ENCODE measurements around the gene ASPSCR1.

Gene ASPSCR1

DNA sequence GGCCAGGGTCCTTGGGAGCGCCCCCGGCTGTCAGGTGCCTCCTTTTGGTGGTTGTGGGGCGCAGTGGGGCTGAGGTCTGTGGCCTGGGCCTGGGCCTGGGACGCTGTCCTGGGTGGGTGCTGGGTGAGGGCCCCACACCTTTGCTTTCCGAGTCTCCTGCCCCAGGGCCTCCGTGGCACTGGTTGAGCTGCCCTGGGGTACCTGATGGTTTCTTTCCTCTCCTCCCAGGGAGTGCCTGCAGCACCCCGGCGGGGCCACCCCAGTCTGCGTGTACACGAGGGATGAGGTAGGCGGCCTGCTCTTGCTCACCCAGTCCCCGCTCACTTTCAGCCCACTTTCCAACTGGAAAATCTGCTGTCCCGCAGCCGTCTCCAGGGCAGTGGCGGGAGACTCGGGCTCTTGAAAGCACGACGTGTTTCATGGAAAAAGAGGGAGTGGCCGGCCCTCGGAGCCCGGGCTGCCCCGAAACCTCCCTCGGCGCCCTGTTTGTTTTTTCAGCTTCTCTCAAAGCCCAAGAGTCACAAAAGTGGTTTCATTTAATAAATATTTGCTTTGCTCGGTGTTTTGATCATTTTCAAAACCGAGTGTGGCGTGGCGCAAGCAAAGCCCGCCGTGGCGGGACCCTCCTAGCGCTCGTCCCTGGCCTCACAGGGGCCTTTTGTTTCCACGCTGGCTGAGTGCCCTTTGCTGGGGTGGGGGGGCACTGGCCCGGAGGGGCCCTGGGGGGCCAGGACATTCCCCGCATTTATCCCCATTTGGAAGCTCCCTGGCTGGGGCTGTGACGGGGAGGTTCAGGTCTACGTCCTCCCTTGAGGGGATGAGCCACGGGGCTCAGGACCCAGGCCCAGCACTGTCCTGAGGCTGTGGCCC lies 17.4 kb downstream of the ASPSCR1 start:
- H3K4me3 ChIP-seq (ENCODE audit: low read depth, low read length): no peak overlapping the region
- DNase-seq (ENCODE audit: low read depth): no peak

GRCh38 chr17:81995463-81996231 lies 18.2 kb downstream of the ASPSCR1 start:
- no peak overlapping the region for H3K4me3 ChIP-seq (ENCODE audit: low read depth, low read length)
- no peak for DNase-seq (ENCODE audit: low read depth)
- TF ChIP-seq MAX (IDR thresholded peaks at IDR 0.05; ENCODE audit: low read depth, low read length): no peak
- no peak for TF ChIP-seq POLR2A (IDR thresholded peaks at IDR 0.05; ENCODE audit: extremely low read depth, insufficient read length)
- TF ChIP-seq, protein P1, sequence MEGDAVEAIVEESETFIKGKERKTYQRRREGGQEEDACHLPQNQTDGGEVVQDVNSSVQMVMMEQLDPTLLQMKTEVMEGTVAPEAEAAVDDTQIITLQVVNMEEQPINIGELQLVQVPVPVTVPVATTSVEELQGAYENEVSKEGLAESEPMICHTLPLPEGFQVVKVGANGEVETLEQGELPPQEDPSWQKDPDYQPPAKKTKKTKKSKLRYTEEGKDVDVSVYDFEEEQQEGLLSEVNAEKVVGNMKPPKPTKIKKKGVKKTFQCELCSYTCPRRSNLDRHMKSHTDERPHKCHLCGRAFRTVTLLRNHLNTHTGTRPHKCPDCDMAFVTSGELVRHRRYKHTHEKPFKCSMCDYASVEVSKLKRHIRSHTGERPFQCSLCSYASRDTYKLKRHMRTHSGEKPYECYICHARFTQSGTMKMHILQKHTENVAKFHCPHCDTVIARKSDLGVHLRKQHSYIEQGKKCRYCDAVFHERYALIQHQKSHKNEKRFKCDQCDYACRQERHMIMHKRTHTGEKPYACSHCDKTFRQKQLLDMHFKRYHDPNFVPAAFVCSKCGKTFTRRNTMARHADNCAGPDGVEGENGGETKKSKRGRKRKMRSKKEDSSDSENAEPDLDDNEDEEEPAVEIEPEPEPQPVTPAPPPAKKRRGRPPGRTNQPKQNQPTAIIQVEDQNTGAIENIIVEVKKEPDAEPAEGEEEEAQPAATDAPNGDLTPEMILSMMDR (IDR thresholded peaks at IDR 0.05; ENCODE audit: low read depth, low read length): no peak

More for the DNA sequence above, 17.4 kb downstream of the ASPSCR1 start:
- TF ChIP-seq POLR2A (IDR thresholded peaks at IDR 0.05; ENCODE audit: extremely low read depth, insufficient read length): no peak
- no peak for TF ChIP-seq MYC (IDR thresholded peaks at IDR 0.05; ENCODE audit: low read depth, low read length)
- TF ChIP-seq MAX (IDR thresholded peaks at IDR 0.05; ENCODE audit: low read depth, low read length): no peak
- TF ChIP-seq, protein P1 (IDR thresholded peaks at IDR 0.05; ENCODE audit: low read depth, low read length): no peak

DNA sequence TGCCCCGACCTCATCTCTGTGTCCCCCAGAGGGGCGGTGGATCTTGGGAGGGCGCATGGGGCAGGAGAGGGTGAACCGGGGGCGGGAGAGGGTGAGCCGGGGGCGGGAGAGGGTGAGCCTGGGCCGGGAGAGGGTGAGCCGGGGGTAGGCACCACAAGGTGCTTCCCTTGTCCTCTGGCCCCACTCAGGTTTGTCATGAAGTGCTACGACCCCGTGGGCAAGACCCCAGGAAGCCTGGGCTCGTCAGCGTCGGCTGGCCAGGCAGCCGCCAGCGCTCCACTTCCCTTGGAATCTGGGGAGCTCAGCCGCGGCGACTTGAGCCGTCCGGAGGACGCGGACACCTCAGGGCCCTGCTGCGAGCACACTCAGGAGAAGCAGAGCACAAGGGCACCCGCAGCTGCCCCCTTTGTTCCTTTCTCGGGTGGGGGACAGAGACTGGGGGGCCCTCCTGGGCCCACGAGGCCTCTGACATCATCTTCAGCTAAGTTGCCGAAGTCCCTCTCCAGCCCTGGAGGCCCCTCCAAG lies 18.9 kb downstream of the ASPSCR1 start:
- no peak for TF ChIP-seq MAX (IDR thresholded peaks at IDR 0.05; ENCODE audit: low read depth, low read length)
- TF ChIP-seq, protein P1 (IDR thresholded peaks at IDR 0.05; ENCODE audit: low read depth, low read length): no peak
- H3K4me3 ChIP-seq (ENCODE audit: low read depth, low read length): no peak overlapping the region
- DNase-seq (ENCODE audit: low read depth): no peak

DNA sequence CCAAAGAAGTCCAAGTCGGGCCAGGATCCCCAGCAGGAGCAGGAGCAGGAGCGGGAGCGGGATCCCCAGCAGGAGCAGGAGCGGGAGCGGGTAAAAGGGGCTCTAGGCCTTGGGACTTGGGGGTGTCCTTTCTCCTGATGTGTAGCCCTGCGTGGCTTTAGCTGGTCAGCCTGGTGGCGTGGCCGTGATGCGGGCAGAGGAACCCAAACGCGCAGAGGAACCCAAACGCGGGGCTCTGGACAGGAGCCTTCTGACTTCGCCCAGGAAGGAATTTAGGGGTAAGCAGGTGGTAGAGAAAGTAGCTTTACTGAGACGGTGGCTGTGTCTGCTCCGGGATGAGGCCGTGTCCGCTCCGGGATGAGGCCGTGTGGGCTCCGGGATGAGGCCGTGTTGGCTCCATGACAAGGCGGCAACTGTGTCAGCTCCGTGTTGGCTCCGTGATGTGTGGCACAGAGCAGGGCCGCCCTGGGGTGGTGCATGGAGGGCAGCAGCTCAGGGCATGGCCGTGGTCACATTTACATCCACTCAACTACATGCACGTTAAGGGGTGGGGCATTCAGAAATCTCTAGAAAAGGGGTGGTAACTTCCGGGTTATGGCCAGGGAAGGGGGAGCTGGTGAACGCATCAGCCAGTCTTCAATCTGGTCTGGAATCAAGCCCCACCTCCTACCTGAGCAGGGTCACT lies 19.5 kb downstream of the ASPSCR1 start:
- TF ChIP-seq MAX (IDR thresholded peaks at IDR 0.05; ENCODE audit: low read depth, low read length) (no peak), POLR2A (IDR thresholded peaks at IDR 0.05; ENCODE audit: extremely low read depth, insufficient read length) (no peak), MYC (IDR thresholded peaks at IDR 0.05; ENCODE audit: low read depth, low read length) (no peak)
- TF ChIP-seq, protein P1 (IDR thresholded peaks at IDR 0.05; ENCODE audit: low read depth, low read length): no peak
- no peak overlapping the region for H3K4me3 ChIP-seq (ENCODE audit: low read depth, low read length)
- DNase-seq (ENCODE audit: low read depth): no peak

DNA sequence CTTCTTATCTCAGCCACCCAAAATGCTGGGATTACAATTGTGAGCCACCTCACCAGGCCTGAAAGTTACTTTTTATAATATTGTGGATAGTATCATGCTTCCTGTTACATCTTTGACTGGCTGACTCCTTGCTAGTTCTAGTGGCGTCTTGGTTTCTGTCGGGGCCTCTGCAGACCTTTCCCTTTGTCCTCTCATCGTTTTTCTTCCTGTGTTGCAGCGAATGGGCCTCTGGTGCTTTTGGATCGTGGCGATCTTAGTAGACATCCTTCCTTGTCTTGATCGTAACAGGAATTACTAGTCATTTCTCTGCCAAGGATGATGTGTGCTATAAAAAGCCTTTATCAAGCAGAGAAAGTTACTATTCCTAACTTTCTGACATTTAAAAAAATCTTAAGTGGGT lies 20.8 kb downstream of the ASPSCR1 start:
- TF ChIP-seq POLR2A (IDR thresholded peaks at IDR 0.05; ENCODE audit: extremely low read depth, insufficient read length): no peak
- TF ChIP-seq, protein P1 (IDR thresholded peaks at IDR 0.05; ENCODE audit: low read depth, low read length): no peak
- TF ChIP-seq MAX (IDR thresholded peaks at IDR 0.05; ENCODE audit: low read depth, low read length): no peak
- no peak for TF ChIP-seq MYC (IDR thresholded peaks at IDR 0.05; ENCODE audit: low read depth, low read length)
- DNase-seq (ENCODE audit: low read depth): no peak
- no peak overlapping the region for H3K4me3 ChIP-seq (ENCODE audit: low read depth, low read length)
